Coronary artery (tissue), 2 donors: ENCODE data around the gene CFAP57.

Experiments
- DNase-seq: peaks from one replicate; pipeline ENCODE4 v3.0.0-alpha.2; 2017; ENCODE audit warnings: low spot score
- H3K27ac ChIP-seq, 2 donors: fragments of 200-600 bp; sonication (generic); one replicate each; pipeline ENCODE4 v1.5.1; 2016 to 2019
- H3K4me3 ChIP-seq: fragments of 200-600 bp; sonication (generic); 2 replicates; pipeline ENCODE4 v1.5.1; 2016; ENCODE audit warnings: mild to moderate bottlenecking, moderate library complexity
- TF ChIP-seq, protein P1 (sequence below): fragments of 200-600 bp; sonication (generic); IDR thresholded peaks from one replicate; pipeline ENCODE4 v1.5.1; 2019; ENCODE audit warnings: antibody characterized with exemption

Gene CFAP57

GRCh38 chr1:43252225-43252624 lies 80.1 kb downstream of the CFAP57 start:
- no peak for DNase-seq
- H3K27ac ChIP-seq, result no peak overlapping the region
- no peak overlapping the region for H3K4me3 ChIP-seq
- TF ChIP-seq, protein P1, sequence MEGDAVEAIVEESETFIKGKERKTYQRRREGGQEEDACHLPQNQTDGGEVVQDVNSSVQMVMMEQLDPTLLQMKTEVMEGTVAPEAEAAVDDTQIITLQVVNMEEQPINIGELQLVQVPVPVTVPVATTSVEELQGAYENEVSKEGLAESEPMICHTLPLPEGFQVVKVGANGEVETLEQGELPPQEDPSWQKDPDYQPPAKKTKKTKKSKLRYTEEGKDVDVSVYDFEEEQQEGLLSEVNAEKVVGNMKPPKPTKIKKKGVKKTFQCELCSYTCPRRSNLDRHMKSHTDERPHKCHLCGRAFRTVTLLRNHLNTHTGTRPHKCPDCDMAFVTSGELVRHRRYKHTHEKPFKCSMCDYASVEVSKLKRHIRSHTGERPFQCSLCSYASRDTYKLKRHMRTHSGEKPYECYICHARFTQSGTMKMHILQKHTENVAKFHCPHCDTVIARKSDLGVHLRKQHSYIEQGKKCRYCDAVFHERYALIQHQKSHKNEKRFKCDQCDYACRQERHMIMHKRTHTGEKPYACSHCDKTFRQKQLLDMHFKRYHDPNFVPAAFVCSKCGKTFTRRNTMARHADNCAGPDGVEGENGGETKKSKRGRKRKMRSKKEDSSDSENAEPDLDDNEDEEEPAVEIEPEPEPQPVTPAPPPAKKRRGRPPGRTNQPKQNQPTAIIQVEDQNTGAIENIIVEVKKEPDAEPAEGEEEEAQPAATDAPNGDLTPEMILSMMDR, result no peak

DNA sequence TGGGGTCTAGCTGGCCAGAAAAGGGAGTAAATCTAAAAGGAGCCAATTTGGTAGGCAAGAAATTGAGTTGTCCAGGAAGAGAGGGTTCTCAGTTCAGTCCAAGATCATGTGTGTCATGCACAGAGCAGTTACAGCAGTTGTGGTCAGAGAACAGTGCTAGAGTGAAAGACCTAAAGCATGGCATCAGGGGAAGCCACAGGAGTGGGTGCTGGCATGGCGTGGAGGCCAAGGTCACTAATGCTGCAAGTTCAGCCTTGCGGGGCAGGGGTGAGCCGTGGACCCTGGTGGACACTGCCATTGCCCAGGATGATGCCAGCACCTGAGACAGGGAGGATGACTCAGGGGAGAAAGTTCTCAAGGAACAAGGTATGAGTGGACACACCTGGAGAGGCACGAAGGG lies 81.0 kb downstream of the CFAP57 start:
- Histone ChIP-seq H3K27ac (no peak overlapping the region), H3K4me3 (no peak overlapping the region)
- TF ChIP-seq, protein P1, result no peak
- DNase-seq, result peak; percentile 55

DNA sequence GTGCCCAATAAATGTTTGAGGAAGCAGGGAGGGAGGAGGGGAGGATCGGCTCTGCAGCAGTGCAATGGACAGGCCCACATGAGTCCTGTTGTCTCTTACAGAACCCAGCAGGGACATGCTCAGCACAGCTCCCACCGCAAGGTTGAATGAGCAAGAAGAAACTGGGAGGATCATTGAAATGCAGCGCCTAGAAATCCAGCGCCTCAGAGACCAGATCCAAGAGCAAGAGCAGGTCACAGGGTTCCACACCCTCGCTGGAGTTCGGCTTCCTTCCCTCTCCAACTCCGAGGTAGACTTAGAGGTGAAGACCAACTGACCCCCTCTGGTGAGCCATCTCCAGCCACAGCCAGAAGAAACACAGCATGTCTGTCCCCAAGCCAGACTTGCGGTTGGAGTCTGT lies 81.7 kb downstream of the CFAP57 start:
- DNase-seq, result peak; percentile 54
- H3K4me3 ChIP-seq, result no peak overlapping the region
- TF ChIP-seq, protein P1, result no peak
- H3K27ac ChIP-seq, result no peak overlapping the region

DNA sequence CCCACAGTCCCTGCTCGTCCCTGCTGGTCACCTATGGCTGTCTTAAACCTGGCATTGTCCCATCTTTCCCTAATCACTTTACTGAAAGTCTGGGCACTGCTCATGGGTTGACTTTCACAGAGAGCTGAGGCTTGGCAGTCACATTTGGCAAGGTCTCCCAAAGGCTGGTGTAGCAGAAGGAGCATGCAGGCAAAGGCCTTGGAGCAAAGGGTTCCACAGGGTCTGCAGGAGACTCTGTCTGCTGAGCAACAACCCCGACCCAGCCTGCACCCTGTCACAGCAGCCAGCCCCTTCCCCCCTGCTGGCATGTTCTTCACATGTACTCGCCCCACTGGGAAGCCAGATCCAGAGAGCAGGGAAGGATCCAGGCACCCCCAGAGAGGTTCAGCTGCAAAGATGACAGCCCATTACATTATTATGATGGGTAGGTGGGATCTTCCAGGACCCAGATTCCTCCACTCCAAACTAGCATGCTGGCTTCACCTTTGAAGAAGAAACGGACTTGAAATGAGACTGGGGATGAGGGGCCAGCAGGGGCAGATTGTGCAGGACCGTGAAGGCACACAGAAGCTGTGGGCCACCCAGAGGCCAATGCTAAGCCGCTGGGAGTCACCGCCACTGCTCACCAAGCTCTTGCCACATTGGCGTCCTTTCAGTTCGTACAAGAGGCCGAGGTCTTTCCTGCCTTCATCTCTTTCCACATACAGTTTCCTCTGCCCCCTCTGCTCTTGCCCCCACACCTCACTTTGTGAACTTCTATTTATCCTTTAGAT lies 83.5 kb downstream of the CFAP57 start:
- Histone ChIP-seq H3K27ac (no peak overlapping the region), H3K4me3 (no peak overlapping the region)
- TF ChIP-seq, protein P1, result no peak
- DNase-seq, result peak; percentile 33

DNA sequence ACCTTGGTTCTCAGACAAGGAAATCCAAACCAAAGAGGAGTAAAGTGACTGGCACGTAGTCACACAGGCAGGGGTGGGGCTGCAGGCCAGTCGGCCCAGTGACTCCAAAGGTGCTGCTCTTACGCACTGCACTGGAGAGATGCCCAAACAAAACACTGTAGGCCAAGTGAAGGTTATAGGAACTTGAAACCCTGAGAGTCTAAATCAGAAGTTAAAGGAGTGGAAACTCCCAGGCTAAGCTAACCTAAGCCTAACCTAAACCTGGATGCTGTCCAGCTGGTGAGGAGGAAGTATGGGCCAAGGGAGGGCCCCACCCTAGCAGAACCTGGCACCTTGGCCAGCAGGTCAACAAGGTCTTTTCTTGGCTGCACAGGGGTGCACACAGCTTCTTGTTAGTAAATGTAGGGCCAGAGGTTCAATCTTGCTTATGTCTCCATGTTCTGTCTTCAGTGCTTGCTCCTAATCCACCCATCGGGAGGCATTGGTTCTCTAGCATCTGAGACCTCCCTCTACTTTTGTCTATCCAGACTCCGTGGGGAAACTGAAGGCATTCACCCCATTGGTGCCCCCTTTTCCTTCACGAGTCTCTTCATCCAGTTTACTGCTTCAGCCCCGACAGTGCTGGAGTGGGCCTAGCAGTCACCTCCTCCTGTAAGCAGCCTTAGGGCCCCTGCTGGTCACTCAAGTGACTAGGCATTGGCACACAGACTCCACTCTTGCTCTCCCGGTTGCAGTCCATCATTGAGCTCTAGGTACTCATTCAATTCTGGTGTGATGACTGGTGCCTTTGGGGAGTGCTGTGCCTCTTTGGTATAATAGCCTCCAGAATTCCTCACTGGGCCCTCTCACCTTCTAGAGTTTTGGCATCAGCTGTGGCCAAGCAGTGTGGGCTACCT lies 84.8 kb downstream of the CFAP57 start:
- no peak overlapping the region for H3K4me3 ChIP-seq
- peak; percentile 31 for DNase-seq
- TF ChIP-seq, protein P1, result no peak
- H3K27ac ChIP-seq, result no peak overlapping the region

DNA sequence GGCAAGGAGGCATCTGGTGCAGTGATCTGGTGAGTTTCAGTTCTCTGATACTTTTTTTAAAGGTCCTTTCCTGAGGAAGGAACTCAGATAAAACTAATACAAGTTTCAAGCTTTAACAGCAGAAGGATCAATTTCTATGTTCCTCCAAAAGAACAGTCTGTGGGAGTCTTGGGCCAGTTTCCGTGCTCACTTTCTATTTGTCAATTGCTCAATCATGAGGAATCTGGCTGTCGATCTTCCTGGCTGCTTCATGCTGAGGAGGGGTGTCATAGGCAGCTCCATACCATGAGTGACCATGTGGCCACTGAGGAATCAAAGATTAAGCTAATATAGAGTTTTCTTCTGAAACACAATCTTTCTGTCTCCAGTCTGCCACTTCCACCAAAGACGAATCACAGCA lies 86.2 kb downstream of the CFAP57 start:
- DNase-seq, result peak; percentile 45
- TF ChIP-seq, protein P1, result no peak
- no peak overlapping the region for H3K27ac ChIP-seq
- H3K4me3 ChIP-seq, result no peak overlapping the region
